Measurements from ENCODE around the gene DDTL. TPM values are rescaled to one million over a fixed set of nuclear protein-coding genes. Genes with fewer than 3 reads are reported as not detected.
A peak's percentile ranks its signal among the peaks of the same experiment; 100 is the strongest.
"Not testable (repeated sequence)": the region's sequence is repeated elsewhere in the genome, so short reads cannot be mapped to it uniquely, and the experiment has no call there.

Gene DDTL
- total RNA-seq, 6 donors from 2014 or later: 0.91 to 5.7 (median 2.5) TPM; not detected in 2

GRCh38 chr22:23938328-23939016 lies 28.2 kb upstream of the DDTL start:
- no peaks in the 10 kb centered on the region for H3K36me3 ChIP-seq
- H3K27me3 ChIP-seq: no peaks in the 10 kb centered on the region
- peak in 1 of 2 donors; percentile 22 for DNase-seq
- peak in 1 of 2 donors; percentile 78 for ATAC-seq (ENCODE audit: low FRiP score in 2 of 2)
- TF ChIP-seq CTCF (IDR thresholded peaks at IDR 0.05) (no peak), EP300 (IDR thresholded peaks at IDR 0.05) (peak in 3 of 4 donors; percentile 68 to 86 (median 78)), POLR2AphosphoS5 (IDR thresholded peaks at IDR 0.05) (peak; percentile 22 to 77)
- no peaks in the 10 kb centered on the region for H3K9me3 ChIP-seq
- H3K27ac ChIP-seq: peak overlapping the region in 2 of 4 donors; percentile 52 to 64
- no peak overlapping the region for H3K4me3 ChIP-seq
- 64 to 71% methylated on average over 5 of the region's 5 CpGs for WGBS, 2 donors
- H3K4me1 ChIP-seq: peaks cover 0 to 7% (median 0%) of the 10 kb centered on the region in 4 donors

GRCh38 chr22:23939017-23939357 lies 27.7 kb upstream of the DDTL start:
- no peaks in the 10 kb centered on the region for H3K9me3 ChIP-seq
- no peak overlapping the region for H3K4me3 ChIP-seq
- ATAC-seq (ENCODE audit: low FRiP score in 2 of 2) (no peak), DNase-seq (no peak)
- WGBS, 2 donors: 69 to 74% methylated on average over 3 of the region's 3 CpGs
- no peak for TF ChIP-seq EP300 (IDR thresholded peaks at IDR 0.05)
- H3K4me1 ChIP-seq: peaks cover 0 to 7% (median 0%) of the 10 kb centered on the region in 4 donors
- H3K27me3 ChIP-seq: no peaks in the 10 kb centered on the region
- no peaks in the 10 kb centered on the region for H3K36me3 ChIP-seq
- peak overlapping the region in 3 of 4 donors; percentile 40 to 64 (median 52) for H3K27ac ChIP-seq

- not testable (repeated sequence) for H3K4me3 ChIP-seq; H3K27ac ChIP-seq; H3K4me1 ChIP-seq; DNase-seq; ATAC-seq (ENCODE audit: low FRiP score in 2 of 2); H3K36me3 ChIP-seq; H3K27me3 ChIP-seq; H3K9me3 ChIP-seq
- WGBS, 2 donors: 92 to 100% methylated on average over 2 to 5 of the region's 14 CpGs
Measured at GRCh38 chr22:23940166-23940565, 26.5 kb upstream of the DDTL start.

GRCh38 chr22:23947391-23947790 lies 19.3 kb upstream of the DDTL start:
- ATAC-seq (ENCODE audit: low FRiP score in 2 of 2); H3K4me3 ChIP-seq; H3K9me3 ChIP-seq; H3K36me3 ChIP-seq; H3K27me3 ChIP-seq; DNase-seq; H3K27ac ChIP-seq; H3K4me1 ChIP-seq: not testable (repeated sequence)
- WGBS, 2 donors: 35 to 80% methylated on average over 2 to 3 of the region's 3 CpGs

- H3K4me1 ChIP-seq; H3K27me3 ChIP-seq; H3K27ac ChIP-seq; ATAC-seq (ENCODE audit: low FRiP score in 2 of 2); H3K4me3 ChIP-seq; H3K36me3 ChIP-seq; H3K9me3 ChIP-seq: not testable (repeated sequence)
- WGBS, 2 donors: 82 to 91% methylated on average over 18 of the region's 18 CpGs
- DNase-seq: peak in 1 of 2 donors; percentile 52
Measured at GRCh38 chr22:23949764-23950163, 16.9 kb upstream of the DDTL start.

- not testable (repeated sequence) for H3K4me3 ChIP-seq; DNase-seq; H3K4me1 ChIP-seq; H3K36me3 ChIP-seq; H3K27ac ChIP-seq; H3K9me3 ChIP-seq; ATAC-seq (ENCODE audit: low FRiP score in 2 of 2); H3K27me3 ChIP-seq
- 63 to 74% methylated on average over 1 to 2 of the region's 2 CpGs for WGBS, 2 donors
Measured at GRCh38 chr22:23951383-23951782, 15.3 kb upstream of the DDTL start.

GRCh38 chr22:23952794-23953405 lies 13.8 kb upstream of the DDTL start:
- not testable (repeated sequence) for ATAC-seq (ENCODE audit: low FRiP score in 2 of 2); H3K9me3 ChIP-seq; H3K27me3 ChIP-seq; H3K36me3 ChIP-seq; H3K4me3 ChIP-seq; H3K4me1 ChIP-seq; H3K27ac ChIP-seq
- DNase-seq: peak in 1 of 2 donors; percentile 22
- 64 to 78% methylated on average over 11 of the region's 11 CpGs for WGBS, 2 donors

- H3K4me3 ChIP-seq; ATAC-seq (ENCODE audit: low FRiP score in 2 of 2); H3K4me1 ChIP-seq; DNase-seq; H3K27me3 ChIP-seq; H3K9me3 ChIP-seq; H3K27ac ChIP-seq; H3K36me3 ChIP-seq: not testable (repeated sequence)
- 66 to 69% methylated on average over 4 of the region's 4 CpGs for WGBS, 2 donors
Measured at GRCh38 chr22:23953485-23953884, 13.2 kb upstream of the DDTL start.

GRCh38 chr22:23954193-23954990 lies 12.3 kb upstream of the DDTL start:
- not testable (repeated sequence) for H3K4me3 ChIP-seq; H3K27me3 ChIP-seq; H3K4me1 ChIP-seq; H3K36me3 ChIP-seq; H3K27ac ChIP-seq; DNase-seq; ATAC-seq (ENCODE audit: low FRiP score in 2 of 2); H3K9me3 ChIP-seq
- WGBS, 2 donors: 75 to 85% methylated on average over 8 of the region's 8 CpGs

GRCh38 chr22:23954991-23955305 lies 11.7 kb upstream of the DDTL start:
- not testable (repeated sequence) for DNase-seq; ATAC-seq (ENCODE audit: low FRiP score in 2 of 2); H3K9me3 ChIP-seq; H3K4me3 ChIP-seq; H3K4me1 ChIP-seq; H3K27me3 ChIP-seq; H3K36me3 ChIP-seq; H3K27ac ChIP-seq
- 61 to 64% methylated on average over 5 to 6 of the region's 6 CpGs for WGBS, 2 donors

- H3K27ac ChIP-seq; DNase-seq; ATAC-seq (ENCODE audit: low FRiP score in 2 of 2); H3K27me3 ChIP-seq; H3K4me1 ChIP-seq; H3K4me3 ChIP-seq; H3K36me3 ChIP-seq; H3K9me3 ChIP-seq: not testable (repeated sequence)
- WGBS, 2 donors: 68 to 70% methylated on average over 7 to 8 of the region's 8 CpGs
Measured at GRCh38 chr22:23955886-23956285, 10.8 kb upstream of the DDTL start.

Measured in upper lobe of left lung (tissue), 6 donors.